Right lobe of liver (tissue), 4 donors: Measurements from ENCODE around the gene RHO.
"Not testable (repeated sequence)": the region's sequence is repeated elsewhere in the genome, so short reads cannot be mapped to it uniquely, and the experiment has no call there.

Experiments
- POLR2A ChIP-seq: fragments of 450-650 bp; IDR thresholded peaks from one replicate; pipeline ENCODE4 v1.6.1; 2017; ENCODE audit warnings: antibody characterized with exemption, mild to moderate bottlenecking
- TF ChIP-seq, protein P1 (sequence below), 4 donors: fragments of 200-600 bp in 3 of 4; fragments of 450-650 bp in 1 of 4; IDR thresholded peaks; one replicate each; pipeline versions ENCODE4 v1.5.1 to v1.8.0; 2016 to 2022; ENCODE audit warnings: antibody characterized with exemption in 4 of 4, mild to moderate bottlenecking in 2 of 4
- donor health status: DM: no; HTN: no; CAD: no.
- donor health status: DM: no; HTN: no; CAD: no.
- donor health status: DM: no; HTN: yes; CAD: no.

DNA sequence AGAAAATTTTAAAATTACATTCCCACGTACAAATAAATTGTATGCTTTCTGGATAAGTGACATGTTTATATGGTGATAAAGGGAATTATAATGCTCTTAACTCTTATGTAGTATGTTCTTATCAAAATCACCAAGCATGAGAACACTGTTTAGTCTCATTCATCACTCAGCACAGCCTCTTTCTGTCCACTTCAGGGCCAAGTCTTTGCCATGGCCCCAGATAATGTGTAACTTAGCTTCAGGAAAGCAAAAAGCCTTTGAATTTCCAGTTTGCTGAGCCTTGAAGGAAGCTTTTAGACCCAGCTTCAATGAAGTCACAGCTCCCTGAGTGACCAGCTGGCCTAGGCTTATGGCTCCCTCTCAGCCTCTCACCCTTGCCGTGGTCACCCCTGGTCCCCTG lies 30.6 kb upstream of the RHO start:
- TF ChIP-seq, protein P1, sequence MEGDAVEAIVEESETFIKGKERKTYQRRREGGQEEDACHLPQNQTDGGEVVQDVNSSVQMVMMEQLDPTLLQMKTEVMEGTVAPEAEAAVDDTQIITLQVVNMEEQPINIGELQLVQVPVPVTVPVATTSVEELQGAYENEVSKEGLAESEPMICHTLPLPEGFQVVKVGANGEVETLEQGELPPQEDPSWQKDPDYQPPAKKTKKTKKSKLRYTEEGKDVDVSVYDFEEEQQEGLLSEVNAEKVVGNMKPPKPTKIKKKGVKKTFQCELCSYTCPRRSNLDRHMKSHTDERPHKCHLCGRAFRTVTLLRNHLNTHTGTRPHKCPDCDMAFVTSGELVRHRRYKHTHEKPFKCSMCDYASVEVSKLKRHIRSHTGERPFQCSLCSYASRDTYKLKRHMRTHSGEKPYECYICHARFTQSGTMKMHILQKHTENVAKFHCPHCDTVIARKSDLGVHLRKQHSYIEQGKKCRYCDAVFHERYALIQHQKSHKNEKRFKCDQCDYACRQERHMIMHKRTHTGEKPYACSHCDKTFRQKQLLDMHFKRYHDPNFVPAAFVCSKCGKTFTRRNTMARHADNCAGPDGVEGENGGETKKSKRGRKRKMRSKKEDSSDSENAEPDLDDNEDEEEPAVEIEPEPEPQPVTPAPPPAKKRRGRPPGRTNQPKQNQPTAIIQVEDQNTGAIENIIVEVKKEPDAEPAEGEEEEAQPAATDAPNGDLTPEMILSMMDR (IDR thresholded peaks at IDR 0.05) = not testable (repeated sequence)
- TF ChIP-seq POLR2A = not testable (repeated sequence)
